ENCODE data around the gene SLC9C2. TPM values are rescaled to one million over a fixed set of nuclear protein-coding genes. Genes with fewer than 3 reads are reported as not detected.
"Not testable (repeated sequence)": the region's sequence is repeated elsewhere in the genome, so short reads cannot be mapped to it uniquely, and the experiment has no call there.

The SLC9C2 gene
- total and polyA plus RNA-seq, 2 experiments from 2014 or later: not detected

DNA sequence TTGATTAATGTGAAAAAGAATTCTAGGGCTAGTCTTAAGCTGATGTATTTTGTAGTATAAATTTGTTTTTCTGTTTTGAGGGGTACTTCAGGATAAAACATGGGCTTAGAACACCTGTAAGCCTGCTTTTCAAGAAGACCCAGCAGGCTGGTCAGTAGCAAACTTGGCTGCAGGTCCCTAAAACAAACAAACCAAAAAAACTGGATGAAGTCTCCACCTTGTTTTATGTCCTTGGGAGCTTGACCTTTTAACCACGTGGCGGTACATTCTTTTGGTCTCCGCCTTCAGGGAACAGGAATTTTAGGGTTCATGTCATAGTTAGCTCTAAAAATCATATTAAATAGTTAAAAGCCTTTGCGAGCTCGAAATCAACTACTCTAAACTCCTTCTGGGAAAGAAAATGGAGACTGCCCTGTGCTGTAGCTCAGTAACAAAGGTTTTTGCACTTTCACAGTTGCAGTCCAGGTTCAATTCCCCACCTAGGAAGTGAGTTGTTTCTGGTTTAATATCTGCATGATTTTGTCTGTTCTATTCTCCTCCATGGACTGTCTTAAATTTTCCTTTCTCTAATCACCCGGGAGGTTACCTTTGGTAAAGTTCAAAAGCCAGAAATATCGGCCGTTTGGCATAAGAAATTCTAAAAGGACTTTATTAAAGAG is 107.1 kb downstream of the SLC9C2 start:
- H2AFZ ChIP-seq: no peak overlapping the region
- H4K20me1 ChIP-seq (ENCODE audit: insufficient read depth): no peaks in the 10 kb centered on the region
- peaks cover 5% of the 10 kb centered on the region; the same call in 1 of the 2 replicates for H3F3A ChIP-seq (ENCODE audit: insufficient read depth)
- H3K9me3 ChIP-seq (ENCODE audit: low read depth): no peaks in the 10 kb centered on the region
- 74 to 75% methylated on average over 8 of the region's 8 CpGs for WGBS, 2 experiments (ENCODE audit: low coverage in 1 of 2, low lambda C conversion rate in 2 of 2, missing lambda C conversion rate in 2 of 2)
- H3K9me2 ChIP-seq (ENCODE audit: insufficient read depth): no peaks in the 10 kb centered on the region
- in situ Hi-C loops (cut with MboI): no loop called here
- TF ChIP-seq EZH2 (IDR thresholded peaks at IDR 0.05; ENCODE audit: insufficient read depth, poor library complexity, severe bottlenecking) (no peak), EZH2phosphoT487 (IDR thresholded peaks at IDR 0.05; ENCODE audit: insufficient read depth, low read depth) (no peak)
- H3K36me3 ChIP-seq (ENCODE audit: low read depth): no peaks in the 10 kb centered on the region
- no peaks in the 10 kb centered on the region for H3K4me1 ChIP-seq (ENCODE audit: insufficient read depth)
- H3K27ac ChIP-seq: no peak overlapping the region
- no peaks in the 10 kb centered on the region for H3K27me3 ChIP-seq (replicated peaks; ENCODE audit: insufficient read depth)
- H3K9ac ChIP-seq: no peak overlapping the region
- no peaks in the 10 kb centered on the region for H3K79me2 ChIP-seq (ENCODE audit: insufficient read depth)
- H3K4me3 ChIP-seq: no peak overlapping the region
- H3K4me2 ChIP-seq (ENCODE audit: unreplicated experiment): no peak overlapping the region
- DNase-seq: no peak

DNA sequence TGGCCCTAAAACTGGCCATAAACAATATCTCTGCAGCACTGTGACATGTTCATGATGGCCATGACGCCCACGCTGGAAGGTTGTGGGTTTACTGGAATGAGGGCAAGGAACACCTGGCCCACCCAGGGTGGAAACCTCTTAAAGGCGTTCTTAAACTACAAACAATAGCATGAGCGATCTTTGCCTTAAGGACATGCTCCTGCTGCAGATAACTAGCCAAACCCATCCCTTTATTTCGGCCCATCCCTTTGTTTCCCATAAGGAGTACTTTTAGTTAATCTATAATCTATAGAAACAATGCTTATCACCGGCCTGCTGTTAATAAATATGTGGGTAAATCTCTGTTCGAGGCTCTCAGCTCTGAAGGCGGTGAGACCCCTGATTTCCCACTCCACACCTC is 109.7 kb downstream of the SLC9C2 start:
- H3K9me2 ChIP-seq (ENCODE audit: insufficient read depth); H3K4me3 ChIP-seq; H3K9ac ChIP-seq; H3K79me2 ChIP-seq (ENCODE audit: insufficient read depth); H3K27me3 ChIP-seq (replicated peaks; ENCODE audit: insufficient read depth); H4K20me1 ChIP-seq (ENCODE audit: insufficient read depth); in situ Hi-C loops (cut with MboI); H3K4me2 ChIP-seq (ENCODE audit: unreplicated experiment); H2AFZ ChIP-seq; H3K4me1 ChIP-seq (ENCODE audit: insufficient read depth); DNase-seq; H3K27ac ChIP-seq; H3K9me3 ChIP-seq (ENCODE audit: low read depth): not testable (repeated sequence)
- 94 to 98% methylated on average over 8 of the region's 8 CpGs for WGBS, 2 experiments (ENCODE audit: low coverage in 1 of 2, low lambda C conversion rate in 2 of 2, missing lambda C conversion rate in 2 of 2)
- H3K36me3 ChIP-seq (ENCODE audit: low read depth): peaks cover 12% of the 10 kb centered on the region
- peaks cover 26% of the 10 kb centered on the region for H3F3A ChIP-seq (ENCODE audit: insufficient read depth)

DNA sequence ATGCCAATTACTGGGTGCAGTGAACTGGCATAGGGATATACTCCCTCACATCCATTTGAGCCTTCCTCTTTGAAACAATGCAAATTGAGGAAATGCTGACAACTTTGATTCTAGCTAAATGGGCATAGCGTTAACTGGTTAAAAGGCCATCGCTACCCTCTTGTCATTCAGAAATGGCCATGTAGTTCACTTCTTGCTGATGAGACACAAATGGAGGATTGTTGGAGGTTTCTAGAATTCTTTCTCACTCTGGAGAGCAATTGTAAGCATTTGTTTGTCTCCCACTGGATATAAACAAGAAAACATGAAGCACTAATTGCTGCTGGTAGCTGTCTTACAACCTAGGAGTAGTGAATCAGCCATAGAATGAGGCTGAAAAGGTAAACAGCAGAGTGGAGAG is 111.4 kb downstream of the SLC9C2 start:
- WGBS, 2 experiments (ENCODE audit: low coverage in 1 of 2, low lambda C conversion rate in 2 of 2, missing lambda C conversion rate in 2 of 2): 98 to 100% methylated on average over 2 of the region's 2 CpGs
- in situ Hi-C loops (cut with MboI): no loop called here

DNA sequence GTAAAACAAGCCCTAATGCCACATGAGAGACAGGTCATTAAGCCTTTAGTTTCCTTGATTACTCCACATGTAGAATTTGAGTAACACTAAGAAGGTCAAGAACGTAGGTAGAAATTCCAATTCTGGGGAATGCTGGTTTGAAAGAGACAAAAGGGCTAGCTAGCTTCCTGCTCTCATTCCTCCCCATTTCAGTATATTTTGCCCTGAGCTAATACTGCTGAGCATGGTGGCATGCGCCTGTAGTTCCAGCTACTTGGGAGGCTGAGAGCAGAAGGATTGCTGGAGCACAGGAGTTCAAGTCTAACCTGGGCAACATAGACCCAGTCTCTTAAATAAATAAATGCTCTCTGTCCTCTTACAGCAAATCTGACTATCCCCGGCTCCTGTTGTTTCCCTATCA is 112.9 kb downstream of the SLC9C2 start:
- Histone ChIP-seq H3K4me3 (no peak overlapping the region), H3K4me2 (ENCODE audit: unreplicated experiment) (no peak overlapping the region), H3K9me2 (ENCODE audit: insufficient read depth) (no peaks in the 10 kb centered on the region), H3K27ac (no peak overlapping the region), H3F3A (ENCODE audit: insufficient read depth) (peaks cover 46% of the 10 kb centered on the region), H3K9me3 (ENCODE audit: low read depth) (no peaks in the 10 kb centered on the region), H3K36me3 (ENCODE audit: low read depth) (peaks cover 44% of the 10 kb centered on the region), H4K20me1 (ENCODE audit: insufficient read depth) (no peaks in the 10 kb centered on the region), H3K4me1 (ENCODE audit: insufficient read depth) (no peaks in the 10 kb centered on the region), H3K79me2 (ENCODE audit: insufficient read depth) (no peaks in the 10 kb centered on the region), H3K27me3 (replicated peaks; ENCODE audit: insufficient read depth) (no peaks in the 10 kb centered on the region), H2AFZ (no peak overlapping the region), H3K9ac (no peak overlapping the region)
- in situ Hi-C loops (cut with MboI): no loop called here
- DNase-seq: no peak
- WGBS, 2 experiments (ENCODE audit: low coverage in 1 of 2, low lambda C conversion rate in 2 of 2, missing lambda C conversion rate in 2 of 2): 88 to 90% methylated on average over 3 of the region's 3 CpGs
- no peak for TF ChIP-seq EZH2 (IDR thresholded peaks at IDR 0.05; ENCODE audit: insufficient read depth, poor library complexity, severe bottlenecking)
- no peak for TF ChIP-seq EZH2phosphoT487 (IDR thresholded peaks at IDR 0.05; ENCODE audit: insufficient read depth, low read depth)

More for the DNA sequence above, 111.4 kb downstream of the SLC9C2 start:
- peaks cover 42% of the 10 kb centered on the region for H3F3A ChIP-seq (ENCODE audit: insufficient read depth)
- no peaks in the 10 kb centered on the region for H3K9me2 ChIP-seq (ENCODE audit: insufficient read depth)
- H3K36me3 ChIP-seq (ENCODE audit: low read depth): peaks cover 28% of the 10 kb centered on the region
- no peaks in the 10 kb centered on the region for H4K20me1 ChIP-seq (ENCODE audit: insufficient read depth)
- DNase-seq: no peak
- H3K9ac ChIP-seq: no peak overlapping the region
- no peak overlapping the region for H3K4me2 ChIP-seq (ENCODE audit: unreplicated experiment)
- H3K27ac ChIP-seq: no peak overlapping the region
- no peak overlapping the region for H2AFZ ChIP-seq
- no peaks in the 10 kb centered on the region for H3K27me3 ChIP-seq (replicated peaks; ENCODE audit: insufficient read depth)
- no peak for TF ChIP-seq EZH2phosphoT487 (IDR thresholded peaks at IDR 0.05; ENCODE audit: insufficient read depth, low read depth)
- TF ChIP-seq EZH2 (IDR thresholded peaks at IDR 0.05; ENCODE audit: insufficient read depth, poor library complexity, severe bottlenecking): no peak
- H3K4me1 ChIP-seq (ENCODE audit: insufficient read depth): no peaks in the 10 kb centered on the region
- H3K79me2 ChIP-seq (ENCODE audit: insufficient read depth): no peaks in the 10 kb centered on the region
- no peaks in the 10 kb centered on the region for H3K9me3 ChIP-seq (ENCODE audit: low read depth)
- H3K4me3 ChIP-seq: no peak overlapping the region

DNA sequence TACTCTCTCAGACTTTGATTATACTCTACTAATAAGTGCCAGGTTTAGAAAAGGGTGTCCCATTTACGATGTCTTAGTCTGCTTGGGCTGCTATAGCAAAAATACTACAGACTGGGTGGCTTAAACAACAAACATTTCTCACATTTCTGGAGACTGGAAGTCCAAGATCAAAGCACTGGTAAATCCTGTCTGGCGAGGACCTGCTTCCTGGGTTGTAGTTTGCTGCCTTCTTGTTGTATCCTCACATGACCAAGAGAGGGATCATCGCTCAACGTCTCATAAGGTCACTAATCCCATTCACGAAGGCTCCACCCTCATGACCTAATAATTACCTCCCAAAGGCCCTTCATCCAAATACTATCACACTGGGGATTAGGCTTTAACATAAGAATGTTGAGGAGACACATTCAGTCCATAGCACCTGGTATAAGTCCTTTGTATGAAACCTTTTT is 113.7 kb downstream of the SLC9C2 start:
- Histone ChIP-seq H3F3A (ENCODE audit: insufficient read depth) (peaks cover 54% of the 10 kb centered on the region), H3K27me3 (replicated peaks; ENCODE audit: insufficient read depth) (no peaks in the 10 kb centered on the region), H3K9me2 (ENCODE audit: insufficient read depth) (no peaks in the 10 kb centered on the region), H3K4me1 (ENCODE audit: insufficient read depth) (no peaks in the 10 kb centered on the region), H3K4me3 (no peak overlapping the region), H2AFZ (no peak overlapping the region), H3K27ac (no peak overlapping the region), H4K20me1 (ENCODE audit: insufficient read depth) (no peaks in the 10 kb centered on the region), H3K79me2 (ENCODE audit: insufficient read depth) (no peaks in the 10 kb centered on the region), H3K4me2 (ENCODE audit: unreplicated experiment) (no peak overlapping the region), H3K9me3 (ENCODE audit: low read depth) (no peaks in the 10 kb centered on the region), H3K36me3 (ENCODE audit: low read depth) (peaks cover 51% of the 10 kb centered on the region), H3K9ac (no peak overlapping the region)
- no peak for TF ChIP-seq EZH2phosphoT487 (IDR thresholded peaks at IDR 0.05; ENCODE audit: insufficient read depth, low read depth)
- no peak for TF ChIP-seq EZH2 (IDR thresholded peaks at IDR 0.05; ENCODE audit: insufficient read depth, poor library complexity, severe bottlenecking)
- peak; percentile 15 for DNase-seq
- WGBS, 2 experiments (ENCODE audit: low coverage in 1 of 2, low lambda C conversion rate in 2 of 2, missing lambda C conversion rate in 2 of 2): 89 to 90% methylated on average over 5 of the region's 5 CpGs
- in situ Hi-C loops (cut with MboI): no loop called here

Data from GM23248 (cell line).